Bronchial epithelial cell (primary cell): ENCODE results near the gene PAQR4. TPM values are rescaled to one million over a fixed set of nuclear protein-coding genes. Genes with fewer than 3 reads are reported as not detected.
A peak's percentile ranks its signal among the peaks of the same experiment; 100 is the strongest.

Experiments
- DNase-seq: peaks from one replicate; pipeline ENCODE4 v3.0.0-alpha.2; 2010; ENCODE audit warnings: low read depth
- FAIRE-seq: peaks from 2 replicates; lab custom pipeline; 2011; peaks lifted over from hg19 to GRCh38; lab: Jason Lieb, UNC
- H3K27me3 ChIP-seq: 2 replicates; pipeline ENCODE4 v1.5.1; 2011; ENCODE audit warnings: low read length; ENCODE audit not compliant: control insufficient read depth, insufficient read depth
- H3K36me3 ChIP-seq: 2 replicates; pipeline ENCODE4 v1.5.1; 2011; ENCODE audit warnings: low read length; ENCODE audit not compliant: control insufficient read depth, insufficient read depth
- H3K4me3 ChIP-seq: 2 replicates; pipeline ENCODE4 v1.5.1; 2011; ENCODE audit warnings: mild to moderate bottlenecking, low read depth, low read length, control low read depth
- total RNA-seq: library from RNA; depleted of rRNA; stranded (reverse); fragments of >200 nt; gene quantifications from 2 replicates; pipeline ENCODE4 v1.2.1, GENCODE V29; 2014
- TF ChIP-seq, protein P1 (sequence below): IDR thresholded peaks from 2 replicates; pipeline ENCODE4 v1.5.1; 2011; ENCODE audit warnings: mild to moderate bottlenecking, moderate library complexity, low read length, control low read depth, inconsistent platforms; ENCODE audit not compliant: insufficient read depth, severe bottlenecking

Gene PAQR4
- total RNA-seq, 1 donor from 2014 or later, result 5.3 TPM

DNA sequence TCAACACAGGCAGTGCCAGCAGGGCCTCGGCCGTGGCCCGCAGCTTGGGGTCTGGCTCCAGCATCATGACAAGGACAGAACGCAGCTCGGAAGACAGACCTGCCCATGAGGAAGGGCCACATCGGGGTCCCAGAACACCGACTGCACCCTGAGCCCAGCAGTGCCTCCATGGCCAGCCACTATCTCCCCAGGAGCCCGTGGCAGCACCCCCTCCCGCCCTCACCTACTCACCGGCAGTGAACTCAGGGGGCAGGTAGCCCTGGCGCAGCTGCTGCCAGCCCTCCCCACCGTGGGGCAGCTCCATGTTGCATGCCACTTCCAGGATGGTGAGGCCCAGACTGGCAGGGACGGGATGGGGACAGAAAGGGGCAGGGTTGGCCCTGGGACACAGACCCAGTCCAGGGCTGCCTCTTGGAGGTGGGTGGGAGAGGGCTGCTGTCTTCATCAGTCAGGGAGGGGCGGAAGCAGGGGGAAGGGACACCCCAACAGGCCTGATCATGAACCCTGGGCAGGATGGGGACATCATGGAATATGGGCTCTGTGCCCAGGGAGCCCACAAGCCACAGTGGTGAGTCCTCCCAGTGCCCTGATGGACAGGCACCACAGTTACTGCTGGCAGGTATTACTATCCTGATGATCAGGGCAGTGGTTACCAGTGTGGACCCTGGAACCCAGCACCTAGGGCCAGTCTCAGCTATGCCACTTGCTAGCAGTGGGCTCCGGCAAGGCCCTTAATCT is 5.3 kb downstream of the PAQR4 start:
- H3K4me3 ChIP-seq, result no peak overlapping the region
- FAIRE-seq (no peak), DNase-seq (no peak)
- peaks cover 1% of the 10 kb centered on the region for H3K36me3 ChIP-seq
- no peaks in the 10 kb centered on the region for H3K27me3 ChIP-seq
- TF ChIP-seq, protein P1, sequence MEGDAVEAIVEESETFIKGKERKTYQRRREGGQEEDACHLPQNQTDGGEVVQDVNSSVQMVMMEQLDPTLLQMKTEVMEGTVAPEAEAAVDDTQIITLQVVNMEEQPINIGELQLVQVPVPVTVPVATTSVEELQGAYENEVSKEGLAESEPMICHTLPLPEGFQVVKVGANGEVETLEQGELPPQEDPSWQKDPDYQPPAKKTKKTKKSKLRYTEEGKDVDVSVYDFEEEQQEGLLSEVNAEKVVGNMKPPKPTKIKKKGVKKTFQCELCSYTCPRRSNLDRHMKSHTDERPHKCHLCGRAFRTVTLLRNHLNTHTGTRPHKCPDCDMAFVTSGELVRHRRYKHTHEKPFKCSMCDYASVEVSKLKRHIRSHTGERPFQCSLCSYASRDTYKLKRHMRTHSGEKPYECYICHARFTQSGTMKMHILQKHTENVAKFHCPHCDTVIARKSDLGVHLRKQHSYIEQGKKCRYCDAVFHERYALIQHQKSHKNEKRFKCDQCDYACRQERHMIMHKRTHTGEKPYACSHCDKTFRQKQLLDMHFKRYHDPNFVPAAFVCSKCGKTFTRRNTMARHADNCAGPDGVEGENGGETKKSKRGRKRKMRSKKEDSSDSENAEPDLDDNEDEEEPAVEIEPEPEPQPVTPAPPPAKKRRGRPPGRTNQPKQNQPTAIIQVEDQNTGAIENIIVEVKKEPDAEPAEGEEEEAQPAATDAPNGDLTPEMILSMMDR, result no peak

DNA sequence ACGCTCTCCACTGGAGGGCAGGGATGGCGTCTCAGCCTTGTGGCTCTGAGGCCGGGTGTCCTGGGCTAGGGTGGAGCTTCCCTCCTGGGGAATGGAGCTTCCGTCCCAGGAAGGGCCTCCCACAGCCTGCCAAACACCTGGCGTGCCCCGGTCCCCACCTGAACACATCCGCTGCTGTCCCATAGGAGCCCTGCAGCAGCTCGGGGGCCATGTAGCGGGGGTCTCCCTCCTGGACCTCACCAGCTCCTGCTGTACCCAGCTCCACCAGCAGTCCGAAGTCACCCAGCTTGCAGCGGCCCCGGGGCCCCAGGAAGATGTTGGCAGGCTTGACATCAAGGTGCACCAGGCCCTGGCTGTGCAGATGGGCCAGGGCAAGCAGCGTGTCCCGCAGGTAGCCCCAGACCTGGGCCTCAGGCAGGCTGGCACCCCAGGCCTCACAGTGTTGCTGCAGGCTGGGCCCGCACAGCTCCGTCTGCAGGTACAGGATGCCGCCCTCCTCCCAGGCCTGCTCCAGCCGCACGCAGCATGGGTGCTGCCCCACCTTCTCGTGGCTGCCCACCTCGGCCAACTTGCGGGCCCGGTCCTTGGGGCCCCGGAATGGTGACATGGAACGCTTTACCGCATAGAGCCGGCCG is 6.1 kb downstream of the PAQR4 start:
- FAIRE-seq, result no peak
- H3K4me3 ChIP-seq, result no peak overlapping the region
- H3K36me3 ChIP-seq, result peaks cover 1% of the 10 kb centered on the region
- TF ChIP-seq, protein P1, result no peak
- no peaks in the 10 kb centered on the region for H3K27me3 ChIP-seq
- no peak for DNase-seq

DNA sequence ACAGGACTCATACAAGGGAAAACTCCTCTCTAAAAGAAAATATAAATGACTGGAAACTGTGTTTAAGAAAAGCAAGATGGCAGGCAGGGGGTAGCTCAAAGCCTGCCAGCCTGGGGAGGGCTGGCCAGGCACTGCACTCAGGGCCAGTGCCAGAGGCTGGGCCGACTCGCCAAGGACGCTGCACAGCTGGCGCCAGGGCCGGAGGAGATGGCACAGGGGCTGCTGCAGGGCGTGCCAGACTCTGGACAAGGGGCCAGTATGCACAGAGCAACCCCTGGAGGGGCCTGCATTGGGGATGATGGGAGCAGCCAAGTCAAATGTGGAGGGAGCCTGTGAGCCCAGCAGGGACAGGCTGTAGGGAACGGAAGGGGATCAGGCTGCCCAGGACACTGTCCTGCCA is 7.1 kb downstream of the PAQR4 start:
- FAIRE-seq (no peak), DNase-seq (no peak)
- Histone ChIP-seq H3K4me3 (no peak overlapping the region), H3K27me3 (no peaks in the 10 kb centered on the region), H3K36me3 (peaks cover 1% of the 10 kb centered on the region)
- TF ChIP-seq, protein P1, result no peak

DNA sequence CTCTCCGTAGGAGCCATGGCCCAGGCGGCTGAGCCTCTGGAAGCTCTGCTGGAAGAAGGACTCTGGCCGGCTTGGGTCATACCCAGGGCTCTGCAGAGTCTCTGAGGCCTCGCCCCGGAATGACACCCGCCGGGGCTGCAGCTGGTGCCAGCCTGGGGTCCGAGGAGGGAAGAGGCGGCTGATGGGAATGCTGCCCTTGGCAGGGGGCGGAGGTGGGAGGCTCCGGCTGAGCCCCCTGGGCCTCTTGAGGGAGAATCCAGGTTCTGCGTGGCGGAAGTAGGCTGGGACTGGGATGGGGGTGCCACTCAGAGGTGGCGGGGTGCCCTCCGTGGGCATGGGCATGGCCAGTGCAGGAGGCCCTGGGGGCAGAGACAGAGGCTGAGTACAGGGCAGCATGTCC is 7.5 kb downstream of the PAQR4 start:
- H3K4me3 ChIP-seq, result no peak overlapping the region
- H3K36me3 ChIP-seq, result peaks cover 1% of the 10 kb centered on the region
- DNase-seq (no peak), FAIRE-seq (no peak)
- no peaks in the 10 kb centered on the region for H3K27me3 ChIP-seq
- TF ChIP-seq, protein P1, result no peak

DNA sequence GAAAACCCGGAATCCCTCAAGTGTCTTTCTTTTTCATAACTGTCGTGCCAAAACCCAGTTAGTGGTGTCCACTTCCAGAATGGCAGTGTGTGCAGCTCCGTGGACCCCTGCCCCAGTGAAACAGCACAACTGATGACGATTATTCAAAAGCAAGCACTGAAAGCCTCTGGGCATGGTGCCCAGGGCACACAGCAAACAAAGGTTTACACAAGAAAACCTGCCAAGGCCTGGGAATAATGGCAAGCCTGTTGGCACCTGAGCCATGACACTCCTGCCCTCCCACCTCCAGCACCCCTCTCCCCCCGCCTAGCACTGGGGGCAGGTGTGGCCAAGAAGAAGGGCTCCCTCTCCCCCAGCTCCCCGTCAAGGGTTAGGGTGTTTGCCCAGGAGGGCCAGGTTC is 8.3 kb downstream of the PAQR4 start:
- peak; percentile 13 for FAIRE-seq
- Histone ChIP-seq H3K4me3 (no peak overlapping the region), H3K36me3 (peaks cover under 1% of the 10 kb centered on the region), H3K27me3 (no peaks in the 10 kb centered on the region)
- TF ChIP-seq, protein P1, result no peak
- DNase-seq, result no peak
